ENCODE results near the gene NELL1. TPM values are rescaled to one million over a fixed set of nuclear protein-coding genes. Genes with fewer than 3 reads are reported as not detected.

The NELL1 gene
- total and polyA plus RNA-seq, 2 experiments from 2014 or later = not detected

DNA sequence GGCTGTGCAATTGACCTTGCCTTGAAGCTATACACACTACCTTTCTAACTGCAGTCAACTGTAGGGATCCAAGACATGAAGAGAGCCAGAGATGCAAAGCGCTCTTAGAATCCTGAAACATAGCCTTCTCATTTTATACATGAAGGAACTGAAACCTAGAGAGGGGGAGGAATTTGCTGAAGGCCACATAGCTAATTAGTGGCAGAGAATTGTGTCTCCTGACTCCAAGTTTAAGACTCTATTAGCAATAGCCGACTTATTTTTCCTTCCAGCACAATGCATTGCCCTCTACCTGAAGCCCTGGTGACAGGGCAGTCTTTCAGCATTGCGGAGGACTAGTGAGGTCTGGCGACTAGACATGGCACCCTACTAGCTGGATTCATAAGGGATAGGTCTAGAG is 796.5 kb downstream of the NELL1 start:
- no peak overlapping the region for H2AFZ ChIP-seq
- H3K9me3 ChIP-seq (ENCODE audit: low read depth) = no peaks in the 10 kb centered on the region
- TF ChIP-seq EZH2 (IDR thresholded peaks at IDR 0.05; ENCODE audit: insufficient read depth, poor library complexity, severe bottlenecking) (no peak), EZH2phosphoT487 (IDR thresholded peaks at IDR 0.05; ENCODE audit: insufficient read depth, low read depth) (no peak)
- no peak overlapping the region for H3K4me3 ChIP-seq
- H3K4me1 ChIP-seq (ENCODE audit: insufficient read depth) = no peaks in the 10 kb centered on the region
- DNase-seq = no peak
- H3K27ac ChIP-seq = no peak overlapping the region
- in situ Hi-C loops (cut with MboI) = no loop called here
- WGBS, 2 experiments (ENCODE audit: low coverage in 1 of 2, low lambda C conversion rate in 2 of 2, missing lambda C conversion rate in 2 of 2) = 31 to 44% methylated on average over 4 of the region's 4 CpGs
- no peaks in the 10 kb centered on the region for H3K9me2 ChIP-seq (ENCODE audit: insufficient read depth)
- no peaks in the 10 kb centered on the region for H3K27me3 ChIP-seq (replicated peaks; ENCODE audit: insufficient read depth)
- no peaks in the 10 kb centered on the region for H3K36me3 ChIP-seq (ENCODE audit: low read depth)
- H3F3A ChIP-seq (ENCODE audit: insufficient read depth) = no peaks in the 10 kb centered on the region
- no peak overlapping the region for H3K4me2 ChIP-seq (ENCODE audit: unreplicated experiment)
- no peaks in the 10 kb centered on the region for H3K79me2 ChIP-seq (ENCODE audit: insufficient read depth)
- H3K9ac ChIP-seq = no peak overlapping the region
- H4K20me1 ChIP-seq (ENCODE audit: insufficient read depth) = no peaks in the 10 kb centered on the region

DNA sequence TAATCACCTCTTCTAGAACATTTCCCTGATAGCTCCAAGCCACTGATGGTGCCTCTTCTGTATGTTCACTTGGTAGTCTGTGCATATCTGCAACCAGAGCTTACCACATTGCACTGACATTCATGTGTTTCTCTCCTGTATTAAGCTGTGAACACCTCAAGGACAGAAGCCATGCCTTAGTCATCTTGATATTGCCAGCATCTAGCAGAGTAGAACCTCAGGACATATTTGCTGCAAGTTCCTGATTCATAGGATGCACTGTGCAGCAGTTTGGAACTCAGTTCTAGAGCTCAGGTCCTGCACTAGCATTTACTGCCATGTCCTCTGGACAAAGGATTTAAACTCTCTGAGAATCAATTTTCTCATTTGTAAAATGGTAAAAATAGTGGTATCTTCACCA is 801.1 kb downstream of the NELL1 start:
- no peaks in the 10 kb centered on the region for H3F3A ChIP-seq (ENCODE audit: insufficient read depth)
- TF ChIP-seq EZH2phosphoT487 (IDR thresholded peaks at IDR 0.05; ENCODE audit: insufficient read depth, low read depth) (no peak), EZH2 (IDR thresholded peaks at IDR 0.05; ENCODE audit: insufficient read depth, poor library complexity, severe bottlenecking) (no peak)
- in situ Hi-C loops (cut with MboI) = no loop called here

DNA sequence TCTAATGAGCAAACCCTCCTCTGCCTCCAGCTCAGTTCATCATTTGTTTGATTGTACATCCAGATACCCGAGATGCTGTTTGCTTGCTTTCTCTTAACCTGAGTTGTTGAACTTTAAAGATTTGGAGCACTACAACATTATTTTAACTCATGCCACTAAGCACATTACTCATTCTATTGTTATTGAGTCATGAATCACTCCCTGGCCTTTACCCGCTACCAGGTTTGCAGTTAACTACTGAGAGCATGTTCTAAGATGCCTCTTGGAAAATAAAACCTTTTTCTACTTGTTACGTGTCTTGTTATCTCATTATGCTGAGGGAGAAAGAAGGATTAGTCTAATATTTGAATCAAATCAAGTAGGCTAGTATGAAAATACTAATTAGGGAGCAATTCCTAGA is 802.9 kb downstream of the NELL1 start:
- Histone ChIP-seq H4K20me1 (ENCODE audit: insufficient read depth) (no peaks in the 10 kb centered on the region), H3K4me2 (ENCODE audit: unreplicated experiment) (no peak overlapping the region), H3F3A (ENCODE audit: insufficient read depth) (no peaks in the 10 kb centered on the region), H3K36me3 (ENCODE audit: low read depth) (no peaks in the 10 kb centered on the region), H2AFZ (no peak overlapping the region), H3K9ac (no peak overlapping the region), H3K27me3 (replicated peaks; ENCODE audit: insufficient read depth) (no peaks in the 10 kb centered on the region), H3K79me2 (ENCODE audit: insufficient read depth) (no peaks in the 10 kb centered on the region), H3K4me3 (no peak overlapping the region), H3K4me1 (ENCODE audit: insufficient read depth) (no peaks in the 10 kb centered on the region), H3K9me2 (ENCODE audit: insufficient read depth) (no peaks in the 10 kb centered on the region), H3K9me3 (ENCODE audit: low read depth) (no peaks in the 10 kb centered on the region), H3K27ac (no peak overlapping the region)
- TF ChIP-seq EZH2phosphoT487 (IDR thresholded peaks at IDR 0.05; ENCODE audit: insufficient read depth, low read depth) (no peak), EZH2 (IDR thresholded peaks at IDR 0.05; ENCODE audit: insufficient read depth, poor library complexity, severe bottlenecking) (no peak)
- no peak for DNase-seq
- in situ Hi-C loops (cut with MboI) = no loop called here
- 32 to 36% methylated on average over 3 of the region's 3 CpGs for WGBS, 2 experiments (ENCODE audit: low coverage in 1 of 2, low lambda C conversion rate in 2 of 2, missing lambda C conversion rate in 2 of 2)

More for the DNA sequence above, 801.1 kb downstream of the NELL1 start:
- Histone ChIP-seq H3K9ac (no peak overlapping the region), H3K4me3 (no peak overlapping the region), H3K4me1 (ENCODE audit: insufficient read depth) (no peaks in the 10 kb centered on the region), H3K9me2 (ENCODE audit: insufficient read depth) (no peaks in the 10 kb centered on the region), H3K36me3 (ENCODE audit: low read depth) (no peaks in the 10 kb centered on the region), H3K4me2 (ENCODE audit: unreplicated experiment) (no peak overlapping the region), H3K27ac (no peak overlapping the region), H3K27me3 (replicated peaks; ENCODE audit: insufficient read depth) (no peaks in the 10 kb centered on the region), H3K9me3 (ENCODE audit: low read depth) (no peaks in the 10 kb centered on the region), H2AFZ (no peak overlapping the region), H3K79me2 (ENCODE audit: insufficient read depth) (no peaks in the 10 kb centered on the region), H4K20me1 (ENCODE audit: insufficient read depth) (no peaks in the 10 kb centered on the region)
- no peak for DNase-seq

DNA sequence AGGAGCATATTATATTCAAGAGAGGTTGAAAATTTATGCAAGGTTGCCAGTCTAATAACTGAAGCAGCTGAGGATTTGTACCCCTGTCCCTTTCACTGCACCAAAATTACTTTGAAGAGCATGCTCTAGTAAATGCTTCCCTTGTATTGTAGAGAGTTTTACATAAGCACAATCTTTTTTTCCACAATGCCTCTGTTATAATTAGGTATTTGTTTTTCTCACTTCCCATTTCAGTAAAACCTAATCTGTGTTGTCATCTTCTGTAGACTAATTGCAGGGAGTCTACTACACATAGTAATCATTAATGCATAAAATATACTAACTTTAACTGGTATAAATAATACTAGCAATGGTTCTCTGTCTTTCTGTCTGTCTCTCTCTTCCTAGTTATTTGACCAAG is 805.1 kb downstream of the NELL1 start:
- Histone ChIP-seq H3K9me2 (ENCODE audit: insufficient read depth) (no peaks in the 10 kb centered on the region), H3K4me1 (ENCODE audit: insufficient read depth) (no peaks in the 10 kb centered on the region), H3K79me2 (ENCODE audit: insufficient read depth) (no peaks in the 10 kb centered on the region), H3K9ac (no peak overlapping the region), H3F3A (ENCODE audit: insufficient read depth) (no peaks in the 10 kb centered on the region), H3K36me3 (ENCODE audit: low read depth) (no peaks in the 10 kb centered on the region), H2AFZ (no peak overlapping the region), H3K4me3 (no peak overlapping the region), H3K27ac (no peak overlapping the region), H3K4me2 (ENCODE audit: unreplicated experiment) (no peak overlapping the region), H4K20me1 (ENCODE audit: insufficient read depth) (no peaks in the 10 kb centered on the region), H3K27me3 (replicated peaks; ENCODE audit: insufficient read depth) (no peaks in the 10 kb centered on the region), H3K9me3 (ENCODE audit: low read depth) (no peaks in the 10 kb centered on the region)
- TF ChIP-seq EZH2phosphoT487 (IDR thresholded peaks at IDR 0.05; ENCODE audit: insufficient read depth, low read depth) (no peak), EZH2 (IDR thresholded peaks at IDR 0.05; ENCODE audit: insufficient read depth, poor library complexity, severe bottlenecking) (no peak)
- in situ Hi-C loops (cut with MboI) = no loop called here
- no peak for DNase-seq

DNA sequence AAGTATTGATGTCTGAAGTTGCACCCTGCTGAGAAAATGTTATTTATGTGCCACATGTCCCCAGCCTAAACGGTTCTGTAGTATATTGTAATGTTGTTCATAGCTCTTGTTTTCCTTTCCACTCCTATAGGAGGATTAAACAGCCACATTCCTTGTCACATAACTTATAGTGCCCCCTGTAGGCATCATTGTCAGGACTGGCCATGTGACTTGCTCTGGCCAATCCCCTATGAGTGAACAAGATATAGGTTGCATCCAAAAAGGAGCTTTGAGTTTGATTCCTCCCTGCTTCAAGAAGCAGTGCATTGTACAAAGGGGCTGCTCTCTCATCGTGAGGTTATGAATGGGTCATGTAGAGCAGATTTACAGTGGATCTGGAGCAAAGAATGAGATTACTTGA is 805.9 kb downstream of the NELL1 start:
- Histone ChIP-seq H3K27me3 (replicated peaks; ENCODE audit: insufficient read depth) (no peaks in the 10 kb centered on the region), H3K79me2 (ENCODE audit: insufficient read depth) (no peaks in the 10 kb centered on the region), H4K20me1 (ENCODE audit: insufficient read depth) (no peaks in the 10 kb centered on the region), H3K36me3 (ENCODE audit: low read depth) (no peaks in the 10 kb centered on the region), H3K9ac (no peak overlapping the region), H3K9me2 (ENCODE audit: insufficient read depth) (no peaks in the 10 kb centered on the region), H2AFZ (no peak overlapping the region), H3K4me2 (ENCODE audit: unreplicated experiment) (no peak overlapping the region), H3F3A (ENCODE audit: insufficient read depth) (no peaks in the 10 kb centered on the region), H3K4me3 (no peak overlapping the region), H3K9me3 (ENCODE audit: low read depth) (no peaks in the 10 kb centered on the region), H3K4me1 (ENCODE audit: insufficient read depth) (no peaks in the 10 kb centered on the region), H3K27ac (no peak overlapping the region)
- no peak for DNase-seq
- in situ Hi-C loops (cut with MboI) = no loop called here
- 15 to 22% methylated on average over 2 of the region's 2 CpGs for WGBS, 2 experiments (ENCODE audit: low coverage in 1 of 2, low lambda C conversion rate in 2 of 2, missing lambda C conversion rate in 2 of 2)
- TF ChIP-seq EZH2phosphoT487 (IDR thresholded peaks at IDR 0.05; ENCODE audit: insufficient read depth, low read depth) = no peak
- TF ChIP-seq EZH2 (IDR thresholded peaks at IDR 0.05; ENCODE audit: insufficient read depth, poor library complexity, severe bottlenecking) = no peak
